Progenitor cell of endocrine pancreas (in vitro differentiated cells): Measurements from ENCODE around the gene JCAD. TPM values are rescaled to one million over a fixed set of nuclear protein-coding genes. Genes with fewer than 3 reads are reported as not detected.

ENCODE experiments used
- DNase-seq: peaks from one replicate; pipeline ENCODE4 v3.0.0; 2021; ENCODE audit warnings: low spot score; ENCODE audit not compliant: unreplicated experiment
- H3K27ac Mint-ChIP-seq: 2 replicates; pipeline ENCODE4 v1.8.0; 2021; ENCODE audit warnings: mild to moderate bottlenecking, moderate library complexity, mixed read lengths
- H3K27me3 Mint-ChIP-seq: 2 replicates; pipeline ENCODE4 v1.8.0; 2021; ENCODE audit warnings: mixed read lengths
- H3K36me3 Mint-ChIP-seq: 2 replicates; pipeline ENCODE4 v1.8.0; 2022; ENCODE audit warnings: mixed read lengths; ENCODE audit not compliant: insufficient read depth
- H3K4me1 Mint-ChIP-seq: 2 replicates; pipeline ENCODE4 v1.8.0; 2021; ENCODE audit warnings: low read depth, mixed read lengths
- H3K4me3 Mint-ChIP-seq: 2 replicates; pipeline ENCODE4 v1.8.0; 2021; ENCODE audit warnings: low read depth, mild to moderate bottlenecking, moderate library complexity, mixed read lengths
- H3K9me3 Mint-ChIP-seq: 2 replicates; pipeline ENCODE4 v1.8.0; 2021; ENCODE audit warnings: low read depth, mixed read lengths
- total RNA-seq: library from RNA; stranded (reverse); gene quantifications from 2 replicates; pipeline ENCODE4 v1.2.1, GENCODE V29; 2021
- TF ChIP-seq, protein P1 (sequence below): fragments of 200-600 bp; sonication (generic); IDR thresholded peaks from one replicate; pipeline ENCODE4 v1.5.0; 2021; ENCODE audit warnings: antibody characterized with exemption, mild to moderate bottlenecking; ENCODE audit not compliant: unreplicated experiment

Gene JCAD
- total RNA-seq, 1 donor from 2014 or later, result 13.4 TPM

DNA sequence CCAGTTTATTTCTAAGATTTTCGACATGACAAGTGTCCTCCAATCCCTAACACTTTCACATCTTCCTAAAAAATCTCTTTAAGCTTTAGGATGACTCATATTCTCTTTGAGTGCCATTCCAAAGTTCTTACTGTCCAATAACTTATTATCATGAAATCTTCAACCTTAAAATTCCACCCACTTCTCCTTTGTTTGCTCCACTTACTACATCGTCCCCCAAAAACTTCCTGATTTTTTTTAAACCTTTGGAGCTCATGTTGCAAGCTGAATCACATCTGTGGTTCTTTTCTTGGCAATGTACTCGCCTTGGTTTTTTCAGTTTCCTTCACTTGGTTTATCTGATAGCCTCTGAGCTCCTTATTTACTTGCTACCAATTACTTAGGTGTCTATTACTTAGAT lies 39.2 kb upstream of the JCAD start:
- DNase-seq, result no peak
- no peak overlapping the region for H3K4me3 Mint-ChIP-seq
- no peaks in the 10 kb centered on the region for H3K36me3 Mint-ChIP-seq
- H3K27ac Mint-ChIP-seq, result no peak overlapping the region
- H3K9me3 Mint-ChIP-seq, result no peaks in the 10 kb centered on the region
- TF ChIP-seq, protein P1, sequence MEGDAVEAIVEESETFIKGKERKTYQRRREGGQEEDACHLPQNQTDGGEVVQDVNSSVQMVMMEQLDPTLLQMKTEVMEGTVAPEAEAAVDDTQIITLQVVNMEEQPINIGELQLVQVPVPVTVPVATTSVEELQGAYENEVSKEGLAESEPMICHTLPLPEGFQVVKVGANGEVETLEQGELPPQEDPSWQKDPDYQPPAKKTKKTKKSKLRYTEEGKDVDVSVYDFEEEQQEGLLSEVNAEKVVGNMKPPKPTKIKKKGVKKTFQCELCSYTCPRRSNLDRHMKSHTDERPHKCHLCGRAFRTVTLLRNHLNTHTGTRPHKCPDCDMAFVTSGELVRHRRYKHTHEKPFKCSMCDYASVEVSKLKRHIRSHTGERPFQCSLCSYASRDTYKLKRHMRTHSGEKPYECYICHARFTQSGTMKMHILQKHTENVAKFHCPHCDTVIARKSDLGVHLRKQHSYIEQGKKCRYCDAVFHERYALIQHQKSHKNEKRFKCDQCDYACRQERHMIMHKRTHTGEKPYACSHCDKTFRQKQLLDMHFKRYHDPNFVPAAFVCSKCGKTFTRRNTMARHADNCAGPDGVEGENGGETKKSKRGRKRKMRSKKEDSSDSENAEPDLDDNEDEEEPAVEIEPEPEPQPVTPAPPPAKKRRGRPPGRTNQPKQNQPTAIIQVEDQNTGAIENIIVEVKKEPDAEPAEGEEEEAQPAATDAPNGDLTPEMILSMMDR, result no peak
- peaks cover 10% of the 10 kb centered on the region for H3K4me1 Mint-ChIP-seq
- peaks cover 12% of the 10 kb centered on the region for H3K27me3 Mint-ChIP-seq

DNA sequence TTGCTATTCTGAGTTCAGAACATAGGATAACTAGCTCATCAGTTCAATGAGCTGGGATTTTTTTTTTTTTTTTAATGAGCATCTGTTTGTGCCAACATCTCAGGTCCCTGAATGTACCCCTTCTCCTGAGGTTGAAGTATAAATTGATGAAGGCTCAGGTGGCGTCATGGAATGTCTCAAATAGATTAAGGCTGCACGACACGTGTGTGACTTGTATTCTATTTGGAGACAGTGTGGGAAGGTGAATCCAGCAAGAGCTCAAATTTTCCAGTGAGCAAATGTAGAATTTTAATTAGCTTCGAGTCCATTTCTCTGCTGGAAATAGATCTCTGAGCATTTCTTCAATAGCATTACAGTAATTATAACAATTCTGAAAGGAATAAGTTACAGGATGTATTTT lies 37.2 kb upstream of the JCAD start:
- H3K27me3 Mint-ChIP-seq, result peaks cover 12% of the 10 kb centered on the region
- no peaks in the 10 kb centered on the region for H3K9me3 Mint-ChIP-seq
- H3K27ac Mint-ChIP-seq, result no peak overlapping the region
- no peak overlapping the region for H3K4me3 Mint-ChIP-seq
- no peaks in the 10 kb centered on the region for H3K36me3 Mint-ChIP-seq
- DNase-seq, result no peak
- H3K4me1 Mint-ChIP-seq, result peaks cover 10% of the 10 kb centered on the region
- TF ChIP-seq, protein P1, result no peak

DNA sequence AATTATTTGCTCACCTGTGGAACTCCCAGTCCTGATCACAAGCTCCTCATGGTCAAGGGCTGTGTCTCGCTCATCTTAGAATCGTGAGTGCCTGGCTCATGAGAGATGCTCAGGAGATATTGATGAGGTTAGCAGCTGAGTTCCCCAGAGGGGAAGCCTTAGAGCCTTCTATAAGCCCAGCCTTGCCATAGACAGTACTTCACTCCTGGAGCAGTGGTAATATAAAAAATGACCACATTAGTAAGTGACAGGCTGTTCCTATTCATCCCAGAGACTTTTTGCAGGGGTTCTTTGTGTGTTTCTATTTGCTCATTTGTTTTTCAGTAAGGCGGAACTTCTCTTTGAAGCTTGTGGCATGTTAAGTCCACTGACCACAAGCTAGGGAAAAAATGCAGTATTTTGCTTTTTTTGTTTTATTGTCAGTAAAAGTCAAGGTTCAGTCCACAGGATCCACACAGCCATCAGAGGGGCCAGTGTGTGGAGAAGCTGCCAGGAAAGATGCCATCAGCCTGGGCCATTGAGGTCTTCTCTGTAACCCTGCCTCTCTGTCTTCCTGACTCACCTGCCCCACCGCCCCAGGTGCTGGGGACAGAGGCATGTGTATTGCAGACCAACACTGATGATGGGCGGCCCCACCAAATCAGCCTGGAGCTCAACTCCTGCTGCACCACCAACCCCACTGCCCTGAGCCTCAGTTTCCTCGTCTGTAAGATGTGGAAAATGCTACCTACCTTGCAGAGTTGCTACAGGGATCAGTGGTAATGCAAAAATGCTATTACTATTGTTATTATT lies 36.4 kb upstream of the JCAD start:
- no peak for DNase-seq
- Mint-ChIP-seq H3K4me3 (no peak overlapping the region), H3K27me3 (peaks cover 12% of the 10 kb centered on the region), H3K27ac (no peak overlapping the region), H3K36me3 (no peaks in the 10 kb centered on the region), H3K9me3 (no peaks in the 10 kb centered on the region), H3K4me1 (peaks cover 12% of the 10 kb centered on the region)
- TF ChIP-seq, protein P1, result no peak

DNA sequence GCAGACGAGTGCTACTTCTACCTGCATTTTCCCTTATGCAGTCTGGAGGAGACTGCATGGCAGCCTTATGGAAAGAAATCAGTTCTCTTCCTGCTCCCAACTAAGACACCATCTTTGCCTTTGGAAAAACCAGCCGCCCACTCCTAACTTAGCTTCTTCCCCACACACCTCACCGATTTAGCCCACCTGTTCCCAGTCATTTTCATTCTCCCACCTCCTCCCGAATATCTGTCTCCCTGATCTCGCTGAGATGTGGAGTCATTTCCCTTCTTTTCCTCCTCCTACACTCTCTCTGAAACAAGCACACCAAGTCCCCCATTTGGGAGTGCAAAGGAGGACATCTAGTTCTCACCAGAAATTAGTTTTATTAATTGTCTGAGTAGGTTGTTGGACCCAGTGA lies 35.2 kb upstream of the JCAD start:
- TF ChIP-seq, protein P1, result no peak
- Mint-ChIP-seq H3K27me3 (peaks cover 12% of the 10 kb centered on the region), H3K36me3 (no peaks in the 10 kb centered on the region), H3K9me3 (no peaks in the 10 kb centered on the region), H3K4me3 (no peak overlapping the region), H3K27ac (no peak overlapping the region), H3K4me1 (peaks cover 14% of the 10 kb centered on the region)
- DNase-seq, result no peak

DNA sequence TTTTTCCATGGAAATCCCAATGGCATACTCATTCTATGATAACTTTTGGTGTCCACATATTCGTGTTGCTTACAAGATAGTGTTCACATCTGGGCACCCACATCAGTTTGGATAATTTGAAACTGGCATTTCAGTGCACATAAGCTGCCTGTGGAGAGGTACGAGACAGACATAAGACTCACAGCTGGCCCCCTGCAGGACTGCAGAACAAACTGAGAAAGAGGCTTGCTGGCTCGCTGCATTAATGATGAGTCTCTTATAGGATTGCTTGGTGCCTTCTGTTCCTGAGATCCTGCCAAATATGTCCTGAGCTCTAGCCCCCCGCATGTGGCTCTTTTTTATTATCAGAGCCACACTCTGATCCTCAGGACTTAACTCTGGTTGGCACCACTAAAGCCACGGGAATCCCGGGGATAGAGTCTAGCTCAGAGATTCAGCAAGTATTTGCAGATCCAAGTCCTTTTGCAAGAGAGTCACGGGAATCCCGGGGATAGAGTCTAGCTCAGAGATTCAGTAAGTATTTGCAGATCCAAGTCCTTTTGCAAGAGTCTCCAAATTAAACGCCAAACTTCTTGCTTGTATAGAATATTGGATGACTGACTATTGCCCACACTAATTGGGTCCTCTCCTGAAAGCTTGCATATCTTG lies 34.0 kb upstream of the JCAD start:
- Mint-ChIP-seq H3K27me3 (peaks cover 8% of the 10 kb centered on the region), H3K36me3 (no peaks in the 10 kb centered on the region), H3K27ac (no peak overlapping the region), H3K9me3 (no peaks in the 10 kb centered on the region), H3K4me1 (peaks cover 14% of the 10 kb centered on the region), H3K4me3 (no peak overlapping the region)
- TF ChIP-seq, protein P1, result no peak
- DNase-seq, result no peak
